Measurements from ENCODE around the gene ATG7. TPM values are rescaled to one million over a fixed set of nuclear protein-coding genes. Genes with fewer than 3 reads are reported as not detected.

The ATG7 gene
- polyA plus RNA-seq, 1 donor (not counting 4 experiments of a cell fraction or from before 2014, with no cell fraction given): 27.9 TPM

DNA sequence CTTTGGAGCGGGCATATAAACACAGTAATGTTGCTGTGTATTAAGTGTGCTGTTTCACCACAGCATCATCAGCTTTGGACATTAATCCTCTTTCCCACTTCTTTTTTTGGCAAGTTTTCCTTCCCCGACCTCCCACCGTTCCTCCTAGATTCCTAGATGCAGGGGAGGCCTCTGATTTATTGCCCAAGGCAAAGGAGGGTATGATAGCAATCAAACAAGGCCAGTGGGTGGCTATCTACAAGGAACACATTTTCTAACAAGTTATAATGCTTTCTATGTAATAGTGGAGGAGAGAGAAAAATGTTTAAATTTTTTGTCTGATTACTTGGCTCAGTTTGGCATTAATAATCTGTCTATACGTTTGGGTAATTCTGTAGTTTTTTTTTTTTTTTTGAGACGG, 38.1 kb downstream of the ATG7 start:
- Histone ChIP-seq H3K9ac (ENCODE audit: control insufficient read depth, extremely low read depth, insufficient read depth, low read length) (no peak overlapping the region), H4K20me1 (ENCODE audit: control insufficient read depth, extremely low read depth, insufficient read depth, low read length) (no peaks in the 10 kb centered on the region), H3K9me1 (ENCODE audit: control insufficient read depth, extremely low read depth, insufficient read depth, low read length) (no peaks in the 10 kb centered on the region), H3K27ac (ENCODE audit: control insufficient read depth, insufficient read depth, low read length) (no peak overlapping the region), H2AFZ (ENCODE audit: control insufficient read depth, low read length) (no peak overlapping the region), H3K36me3 (ENCODE audit: control insufficient read depth in 2 of 2, extremely low read depth in 1 of 2, insufficient read depth in 2 of 2, low read length in 2 of 2) (peaks cover 13 to 21% of the 10 kb centered on the region in 2 experiments), H3K9me3 (ENCODE audit: control insufficient read depth, low read depth, low read length) (no peaks in the 10 kb centered on the region), H3K79me2 (ENCODE audit: control insufficient read depth, insufficient read depth, low read length) (no peaks in the 10 kb centered on the region), H3K4me1 (ENCODE audit: control insufficient read depth, extremely low read depth, insufficient read depth, low read length) (peaks cover under 1% of the 10 kb centered on the region), H3K27me3 (ENCODE audit: control insufficient read depth, extremely low read depth, insufficient read depth, low read length) (no peaks in the 10 kb centered on the region), H3K4me2 (ENCODE audit: control insufficient read depth, extremely low read depth, insufficient read depth, low read depth, low read length) (no peak overlapping the region), H3K4me3 (ENCODE audit: control insufficient read depth in 2 of 3, extremely low read depth in 1 of 3, insufficient read depth in 2 of 3, low read depth in 1 of 3, low read length in 3 of 3) (no peak overlapping the region)
- dilution Hi-C loops (cut with MboI; ENCODE audit: extremely low pct_ligation_motif_present, low sequenced_read_pairs): no loop called here
- no peak for FAIRE-seq
- no peak for TF ChIP-seq EZH2 (IDR thresholded peaks at IDR 0.05; ENCODE audit: low read length)
- TF ChIP-seq, protein P1, sequence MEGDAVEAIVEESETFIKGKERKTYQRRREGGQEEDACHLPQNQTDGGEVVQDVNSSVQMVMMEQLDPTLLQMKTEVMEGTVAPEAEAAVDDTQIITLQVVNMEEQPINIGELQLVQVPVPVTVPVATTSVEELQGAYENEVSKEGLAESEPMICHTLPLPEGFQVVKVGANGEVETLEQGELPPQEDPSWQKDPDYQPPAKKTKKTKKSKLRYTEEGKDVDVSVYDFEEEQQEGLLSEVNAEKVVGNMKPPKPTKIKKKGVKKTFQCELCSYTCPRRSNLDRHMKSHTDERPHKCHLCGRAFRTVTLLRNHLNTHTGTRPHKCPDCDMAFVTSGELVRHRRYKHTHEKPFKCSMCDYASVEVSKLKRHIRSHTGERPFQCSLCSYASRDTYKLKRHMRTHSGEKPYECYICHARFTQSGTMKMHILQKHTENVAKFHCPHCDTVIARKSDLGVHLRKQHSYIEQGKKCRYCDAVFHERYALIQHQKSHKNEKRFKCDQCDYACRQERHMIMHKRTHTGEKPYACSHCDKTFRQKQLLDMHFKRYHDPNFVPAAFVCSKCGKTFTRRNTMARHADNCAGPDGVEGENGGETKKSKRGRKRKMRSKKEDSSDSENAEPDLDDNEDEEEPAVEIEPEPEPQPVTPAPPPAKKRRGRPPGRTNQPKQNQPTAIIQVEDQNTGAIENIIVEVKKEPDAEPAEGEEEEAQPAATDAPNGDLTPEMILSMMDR (optimal IDR thresholded peaks at IDR 0.05 in 1 of 3, IDR thresholded peaks at IDR 0.05 in 1 of 3, conservative IDR thresholded peaks at IDR 0.05 in 1 of 3; ENCODE audit: extremely low read depth in 1 of 3, insufficient read depth in 2 of 3, low read length in 3 of 3): no peak
- no peak for DNase-seq (ENCODE audit: low read depth, low spot score)

DNA sequence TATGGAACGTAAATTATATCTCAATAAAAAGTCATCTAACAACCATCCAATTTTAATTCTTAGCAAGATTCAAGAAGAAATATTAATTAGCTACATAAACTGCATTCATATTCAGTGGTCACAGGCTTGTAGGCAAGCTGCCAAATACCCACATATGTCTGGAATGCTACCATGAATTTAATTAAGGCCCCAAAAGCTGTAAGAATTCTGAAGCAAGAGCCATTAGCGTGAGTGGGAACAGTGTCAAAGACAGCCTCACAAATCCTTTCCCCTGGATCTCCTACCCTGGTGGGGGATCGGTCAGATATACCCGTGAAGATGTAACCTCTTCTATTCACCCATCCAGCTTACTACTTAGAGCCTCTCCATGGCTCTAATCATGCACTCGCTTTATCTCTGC, 40.0 kb downstream of the ATG7 start:
- H3K4me3 ChIP-seq (ENCODE audit: control insufficient read depth in 2 of 3, extremely low read depth in 1 of 3, insufficient read depth in 2 of 3, low read depth in 1 of 3, low read length in 3 of 3): no peak overlapping the region
- H3K9ac ChIP-seq (ENCODE audit: control insufficient read depth, extremely low read depth, insufficient read depth, low read length): no peak overlapping the region
- H3K27ac ChIP-seq (ENCODE audit: control insufficient read depth, insufficient read depth, low read length): no peak overlapping the region
- dilution Hi-C loops (cut with MboI; ENCODE audit: extremely low pct_ligation_motif_present, low sequenced_read_pairs): no loop called here
- H2AFZ ChIP-seq (ENCODE audit: control insufficient read depth, low read length): no peak overlapping the region
- H3K36me3 ChIP-seq (ENCODE audit: control insufficient read depth in 2 of 2, extremely low read depth in 1 of 2, insufficient read depth in 2 of 2, low read length in 2 of 2): peaks cover 11 to 12% of the 10 kb centered on the region in 2 experiments
- no peaks in the 10 kb centered on the region for H3K27me3 ChIP-seq (ENCODE audit: control insufficient read depth, extremely low read depth, insufficient read depth, low read length)
- no peaks in the 10 kb centered on the region for H3K79me2 ChIP-seq (ENCODE audit: control insufficient read depth, insufficient read depth, low read length)
- H3K9me1 ChIP-seq (ENCODE audit: control insufficient read depth, extremely low read depth, insufficient read depth, low read length): no peaks in the 10 kb centered on the region
- FAIRE-seq: no peak
- no peaks in the 10 kb centered on the region for H4K20me1 ChIP-seq (ENCODE audit: control insufficient read depth, extremely low read depth, insufficient read depth, low read length)
- DNase-seq (ENCODE audit: low read depth, low spot score): no peak
- H3K4me1 ChIP-seq (ENCODE audit: control insufficient read depth, extremely low read depth, insufficient read depth, low read length): no peaks in the 10 kb centered on the region
- H3K4me2 ChIP-seq (ENCODE audit: control insufficient read depth, extremely low read depth, insufficient read depth, low read depth, low read length): no peak overlapping the region
- TF ChIP-seq, protein P1 (optimal IDR thresholded peaks at IDR 0.05 in 1 of 3, IDR thresholded peaks at IDR 0.05 in 1 of 3, conservative IDR thresholded peaks at IDR 0.05 in 1 of 3; ENCODE audit: extremely low read depth in 1 of 3, insufficient read depth in 2 of 3, low read length in 3 of 3): no peak
- no peak for TF ChIP-seq EZH2 (IDR thresholded peaks at IDR 0.05; ENCODE audit: low read length)
- no peaks in the 10 kb centered on the region for H3K9me3 ChIP-seq (ENCODE audit: control insufficient read depth, low read depth, low read length)

All from keratinocyte (primary cell).